ENCODE measurements around the gene GBE1. TPM values are rescaled to one million over a fixed set of nuclear protein-coding genes. Genes with fewer than 3 reads are reported as not detected.

Gene GBE1
- total RNA-seq, 1 experiment from 2014 or later = 9.2 TPM

GRCh38 chr3:81799403-81799802, 38.0 kb upstream of the GBE1 start (continued):
- no peak for TF ChIP-seq CREB1 (CRISPR knock-in tag; IDR thresholded peaks at IDR 0.05)

DNA sequence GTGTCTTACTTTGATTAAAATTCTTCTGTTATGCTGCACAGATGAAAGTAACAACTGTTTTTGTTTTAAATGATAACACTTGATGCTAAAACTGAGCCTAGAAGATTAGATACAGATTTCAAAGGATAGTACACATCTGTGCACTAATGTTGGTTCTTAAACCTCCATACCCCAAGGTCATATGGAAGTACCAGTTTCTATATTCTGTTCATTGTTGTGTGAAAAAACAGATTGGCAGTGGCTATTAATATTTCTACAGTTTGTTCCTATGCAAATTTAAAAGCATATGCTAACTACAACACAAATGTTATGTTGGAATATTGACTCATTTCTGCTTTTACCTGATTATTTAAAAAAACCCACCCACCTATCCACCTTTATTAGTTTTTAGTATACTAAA, 32.0 kb upstream of the GBE1 start:
- Mint-ChIP-seq H3K36me3 (no peaks in the 10 kb centered on the region), H3K27ac (no peak overlapping the region), H3K9me3 (no peaks in the 10 kb centered on the region), H3K4me3 (no peak overlapping the region), H3K4me1 (peaks cover 4% of the 10 kb centered on the region; the same call in 1 of the 2 replicates), H3K27me3 (ENCODE audit: low read depth) (no peaks in the 10 kb centered on the region)
- ChIA-PET POLR2A (no interaction called here), CTCF (no interaction called here)
- ATAC-seq (no peak), DNase-seq (ENCODE audit: low spot score) (no peak)
- TF ChIP-seq CTCF (IDR thresholded peaks at IDR 0.05) (no peak), ZNF121 (CRISPR knock-in tag; IDR thresholded peaks at IDR 0.05) (no peak), NFATC4 (CRISPR knock-in tag; IDR thresholded peaks at IDR 0.05) (no peak), TCF7 (CRISPR knock-in tag; IDR thresholded peaks at IDR 0.05; ENCODE audit: low read depth) (no peak), PRDM15 (CRISPR knock-in tag; IDR thresholded peaks at IDR 0.05) (no peak), FOXK1 (CRISPR knock-in tag; IDR thresholded peaks at IDR 0.05) (no peak), ZNF396 (CRISPR knock-in tag; IDR thresholded peaks at IDR 0.05; ENCODE audit: borderline replicate concordance) (no peak), TEAD4 (CRISPR knock-in tag; IDR thresholded peaks at IDR 0.05) (no peak), ZNF423 (CRISPR knock-in tag; IDR thresholded peaks at IDR 0.05) (no peak), E2F4 (CRISPR knock-in tag; IDR thresholded peaks at IDR 0.05; ENCODE audit: borderline replicate concordance, low read depth) (no peak), CREM (CRISPR knock-in tag; IDR thresholded peaks at IDR 0.05) (no peak), ZNF416 (CRISPR knock-in tag; IDR thresholded peaks at IDR 0.05) (no peak), ZNF532 (CRISPR knock-in tag; IDR thresholded peaks at IDR 0.05; ENCODE audit: borderline replicate concordance) (no peak), IRF1 (CRISPR knock-in tag; IDR thresholded peaks at IDR 0.05) (no peak)
- TF ChIP-seq, protein P1, sequence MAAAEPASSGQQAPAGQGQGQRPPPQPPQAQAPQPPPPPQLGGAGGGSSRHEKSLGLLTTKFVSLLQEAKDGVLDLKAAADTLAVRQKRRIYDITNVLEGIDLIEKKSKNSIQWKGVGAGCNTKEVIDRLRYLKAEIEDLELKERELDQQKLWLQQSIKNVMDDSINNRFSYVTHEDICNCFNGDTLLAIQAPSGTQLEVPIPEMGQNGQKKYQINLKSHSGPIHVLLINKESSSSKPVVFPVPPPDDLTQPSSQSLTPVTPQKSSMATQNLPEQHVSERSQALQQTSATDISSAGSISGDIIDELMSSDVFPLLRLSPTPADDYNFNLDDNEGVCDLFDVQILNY (CRISPR knock-in tag; IDR thresholded peaks at IDR 0.05) = no peak
- TF ChIP-seq, protein P2, sequence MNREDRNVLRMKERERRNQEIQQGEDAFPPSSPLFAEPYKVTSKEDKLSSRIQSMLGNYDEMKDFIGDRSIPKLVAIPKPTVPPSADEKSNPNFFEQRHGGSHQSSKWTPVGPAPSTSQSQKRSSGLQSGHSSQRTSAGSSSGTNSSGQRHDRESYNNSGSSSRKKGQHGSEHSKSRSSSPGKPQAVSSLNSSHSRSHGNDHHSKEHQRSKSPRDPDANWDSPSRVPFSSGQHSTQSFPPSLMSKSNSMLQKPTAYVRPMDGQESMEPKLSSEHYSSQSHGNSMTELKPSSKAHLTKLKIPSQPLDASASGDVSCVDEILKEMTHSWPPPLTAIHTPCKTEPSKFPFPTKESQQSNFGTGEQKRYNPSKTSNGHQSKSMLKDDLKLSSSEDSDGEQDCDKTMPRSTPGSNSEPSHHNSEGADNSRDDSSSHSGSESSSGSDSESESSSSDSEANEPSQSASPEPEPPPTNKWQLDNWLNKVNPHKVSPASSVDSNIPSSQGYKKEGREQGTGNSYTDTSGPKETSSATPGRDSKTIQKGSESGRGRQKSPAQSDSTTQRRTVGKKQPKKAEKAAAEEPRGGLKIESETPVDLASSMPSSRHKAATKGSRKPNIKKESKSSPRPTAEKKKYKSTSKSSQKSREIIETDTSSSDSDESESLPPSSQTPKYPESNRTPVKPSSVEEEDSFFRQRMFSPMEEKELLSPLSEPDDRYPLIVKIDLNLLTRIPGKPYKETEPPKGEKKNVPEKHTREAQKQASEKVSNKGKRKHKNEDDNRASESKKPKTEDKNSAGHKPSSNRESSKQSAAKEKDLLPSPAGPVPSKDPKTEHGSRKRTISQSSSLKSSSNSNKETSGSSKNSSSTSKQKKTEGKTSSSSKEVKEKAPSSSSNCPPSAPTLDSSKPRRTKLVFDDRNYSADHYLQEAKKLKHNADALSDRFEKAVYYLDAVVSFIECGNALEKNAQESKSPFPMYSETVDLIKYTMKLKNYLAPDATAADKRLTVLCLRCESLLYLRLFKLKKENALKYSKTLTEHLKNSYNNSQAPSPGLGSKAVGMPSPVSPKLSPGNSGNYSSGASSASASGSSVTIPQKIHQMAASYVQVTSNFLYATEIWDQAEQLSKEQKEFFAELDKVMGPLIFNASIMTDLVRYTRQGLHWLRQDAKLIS (CRISPR knock-in tag; IDR thresholded peaks at IDR 0.05; ENCODE audit: borderline replicate concordance) = no peak
